ENCODE results near the gene SIAH1.
"Not testable (repeated sequence)": the region's sequence is repeated elsewhere in the genome, so short reads cannot be mapped to it uniquely, and the experiment has no call there.

The SIAH1 gene, protein sequence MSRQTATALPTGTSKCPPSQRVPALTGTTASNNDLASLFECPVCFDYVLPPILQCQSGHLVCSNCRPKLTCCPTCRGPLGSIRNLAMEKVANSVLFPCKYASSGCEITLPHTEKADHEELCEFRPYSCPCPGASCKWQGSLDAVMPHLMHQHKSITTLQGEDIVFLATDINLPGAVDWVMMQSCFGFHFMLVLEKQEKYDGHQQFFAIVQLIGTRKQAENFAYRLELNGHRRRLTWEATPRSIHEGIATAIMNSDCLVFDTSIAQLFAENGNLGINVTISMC

DNA sequence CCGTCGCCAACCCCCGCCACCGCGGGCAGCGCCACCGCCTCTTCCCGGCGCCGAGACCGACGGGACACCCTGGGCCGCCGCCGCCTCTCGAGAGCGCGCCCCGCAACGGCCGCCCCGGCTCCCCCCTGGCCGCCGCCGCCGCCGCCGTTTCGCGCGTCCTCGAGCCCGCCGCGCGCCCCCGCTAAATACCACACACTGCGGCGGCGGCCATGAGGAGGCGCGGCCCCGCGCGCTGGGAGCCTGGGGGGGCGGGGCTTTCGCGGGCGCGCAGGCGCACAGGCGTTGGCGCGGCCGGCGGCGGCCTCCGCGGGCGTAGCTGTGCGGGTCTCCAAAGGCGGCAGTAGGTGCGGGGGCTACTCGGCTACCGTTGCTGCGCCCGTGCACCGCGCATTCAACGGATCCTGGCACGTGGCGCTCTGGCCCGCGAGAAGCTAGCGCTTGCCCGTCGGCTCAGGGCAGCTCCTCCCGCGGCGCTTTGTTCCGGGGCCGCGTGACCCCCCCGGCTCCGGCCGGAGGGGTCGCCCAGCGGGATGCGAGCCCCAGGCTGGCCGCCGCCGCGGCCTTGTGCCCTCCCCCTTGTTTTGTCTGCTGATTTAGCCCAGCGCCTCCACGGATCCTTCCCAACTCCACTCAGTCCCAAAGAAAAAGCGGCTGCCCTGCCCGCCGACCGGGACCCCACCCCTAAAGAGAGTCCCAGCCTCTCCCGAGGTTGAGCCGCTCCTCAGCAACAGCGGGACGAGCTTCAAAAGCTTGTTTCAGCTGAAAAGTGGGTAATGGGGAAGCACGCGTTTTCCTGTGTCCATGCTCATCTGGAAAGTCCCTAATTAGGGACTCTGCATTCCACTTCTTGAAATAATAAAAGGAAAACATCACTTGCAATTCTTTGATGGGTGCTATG, at the start of gene SIAH1:
TSS of gene SIAH1 (minus strand) at position 161 of the 898 bp plus-strand sequence. CDS start 22,985 bp downstream, outside the sequence.
- no peak for DNase-seq

DNA sequence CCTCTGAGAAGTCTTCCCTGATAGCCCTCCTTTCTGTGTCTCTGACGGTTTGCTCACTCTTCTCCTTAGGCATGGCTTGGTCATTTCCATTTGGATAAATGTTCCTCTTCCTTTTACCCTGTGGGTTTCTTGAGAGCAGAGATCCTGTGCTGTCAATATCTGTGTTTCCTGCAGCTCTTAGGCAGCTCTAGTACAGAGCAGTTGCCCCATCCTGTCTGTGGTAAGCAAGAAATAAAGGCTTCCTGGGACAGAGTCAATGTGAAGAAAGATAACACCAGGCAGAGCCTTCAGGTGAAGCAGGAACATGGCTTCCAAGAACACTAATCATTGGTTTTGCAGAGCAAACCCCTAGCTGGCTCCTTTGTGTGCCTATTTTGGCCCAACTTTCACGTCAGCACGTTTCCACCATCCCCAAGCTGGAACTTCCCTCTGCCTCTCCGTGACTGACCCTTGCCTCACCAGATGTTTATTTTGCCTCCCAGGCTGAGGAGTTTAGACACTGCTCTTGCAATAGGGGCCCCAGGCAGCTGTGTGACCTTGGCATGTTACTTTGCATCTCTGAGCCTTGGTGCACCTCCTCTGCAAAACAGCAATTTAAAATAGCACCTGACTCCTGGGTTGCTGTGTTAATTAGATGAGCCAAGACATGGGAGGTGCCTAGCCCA, 49.6 kb upstream of the SIAH1 start:
- DNase-seq = no peak

DNA sequence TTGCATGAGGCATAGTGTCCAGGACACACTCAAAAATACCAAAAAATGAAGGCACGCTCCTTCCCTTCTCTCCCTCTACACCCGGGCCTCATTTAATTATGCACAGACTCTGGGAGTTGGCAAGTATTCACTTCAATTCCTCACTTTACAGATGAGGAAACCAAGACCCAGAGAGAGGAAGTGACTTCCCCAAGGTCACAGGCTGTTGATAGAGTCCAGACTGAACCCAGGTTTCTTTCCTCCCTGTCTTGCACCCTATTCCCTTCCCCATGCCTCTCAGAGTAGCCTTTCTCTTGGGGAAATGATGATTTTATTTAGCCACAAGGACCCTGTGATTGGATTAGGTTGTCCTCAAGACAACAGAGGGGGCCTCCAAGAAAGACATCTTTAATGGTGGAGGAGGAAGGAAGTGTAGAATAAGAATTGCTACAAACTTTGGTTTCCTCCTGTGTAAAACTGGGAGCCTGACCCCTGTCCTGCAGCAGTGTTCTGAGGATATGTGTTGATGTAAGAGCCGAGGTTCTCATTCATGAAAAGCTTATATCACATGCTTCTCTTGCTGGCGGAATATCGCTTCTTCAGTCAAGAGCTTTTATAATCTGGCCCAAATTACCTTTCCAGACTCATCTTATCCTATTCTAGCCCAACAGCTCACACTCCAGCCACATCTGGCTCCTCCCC, 48.8 kb upstream of the SIAH1 start:
- no peak for DNase-seq

DNA sequence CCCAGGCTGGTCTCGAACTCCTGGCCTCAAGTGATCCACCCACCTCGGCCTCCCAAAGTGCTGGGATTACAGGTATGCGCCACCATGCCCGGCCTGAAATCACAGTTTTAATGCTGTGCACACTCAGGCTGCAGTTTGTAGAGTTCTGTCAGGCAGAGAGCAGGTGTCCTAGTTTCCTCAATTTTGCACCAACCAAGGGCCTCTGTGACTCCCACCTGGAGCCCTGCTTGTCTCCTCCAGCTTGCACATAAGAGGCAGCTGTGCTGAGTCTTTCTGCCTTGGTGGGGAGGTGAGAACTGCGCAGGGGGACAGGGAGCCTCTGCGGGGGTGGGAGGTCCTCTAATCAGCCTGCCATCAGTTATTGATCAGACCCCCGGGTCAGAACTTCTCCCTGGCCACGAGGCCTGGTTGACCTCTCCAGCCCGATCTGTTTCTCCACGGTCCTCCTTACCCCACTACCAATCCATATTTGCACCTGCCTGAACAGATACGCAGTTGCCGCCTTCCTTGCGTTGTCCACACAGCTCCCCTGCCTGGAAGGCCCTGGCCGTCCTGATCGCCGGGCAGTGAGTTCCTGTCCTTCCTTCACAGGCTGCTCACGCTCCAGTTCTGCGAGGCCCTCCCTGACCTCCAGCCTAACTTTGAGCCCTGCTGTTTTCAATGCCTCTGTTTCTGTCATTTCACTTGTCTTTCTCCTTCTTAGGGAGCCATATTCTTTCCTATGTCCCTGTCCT, 48.1 kb upstream of the SIAH1 start:
- no peak for DNase-seq

DNA sequence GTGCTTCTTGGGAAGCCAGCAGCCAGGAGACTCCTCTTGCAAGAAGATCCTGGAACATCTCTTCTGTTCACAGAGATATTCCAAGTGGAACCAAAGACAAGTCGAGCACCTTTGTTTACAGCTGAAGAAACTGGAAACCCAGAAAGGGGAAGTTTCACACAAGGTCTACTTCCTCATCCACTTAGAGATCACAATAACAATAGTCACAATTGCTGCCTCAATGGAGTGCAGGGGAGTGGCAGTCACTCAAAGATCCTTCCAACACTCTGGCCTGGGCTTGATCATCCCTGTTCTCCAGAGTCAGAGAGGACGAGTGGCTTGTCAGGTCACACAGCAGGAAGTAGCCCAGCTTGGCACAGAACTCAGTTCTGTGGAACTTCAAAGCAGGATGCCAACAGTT, 46.9 kb upstream of the SIAH1 start:
- DNase-seq = no peak

DNA sequence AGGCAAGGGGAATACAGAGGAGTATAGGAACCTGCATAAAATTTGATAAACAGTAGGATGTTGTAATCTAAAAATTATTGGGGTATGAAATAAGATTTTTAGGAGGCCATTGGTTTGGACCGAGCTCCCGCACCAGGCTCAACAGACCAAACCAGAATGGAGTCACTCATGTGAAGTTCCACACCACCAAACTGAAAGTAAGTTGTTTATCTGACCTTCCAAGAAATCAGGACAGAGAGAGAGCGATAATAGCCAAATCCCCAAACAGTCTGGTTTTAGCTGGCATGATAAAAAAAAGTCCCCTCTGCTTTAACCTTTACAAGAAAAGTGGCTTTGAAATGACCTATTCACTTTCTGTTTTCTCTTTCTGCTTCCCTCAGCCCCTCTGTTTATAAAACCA, 45.7 kb upstream of the SIAH1 start:
- DNase-seq = no peak

DNA sequence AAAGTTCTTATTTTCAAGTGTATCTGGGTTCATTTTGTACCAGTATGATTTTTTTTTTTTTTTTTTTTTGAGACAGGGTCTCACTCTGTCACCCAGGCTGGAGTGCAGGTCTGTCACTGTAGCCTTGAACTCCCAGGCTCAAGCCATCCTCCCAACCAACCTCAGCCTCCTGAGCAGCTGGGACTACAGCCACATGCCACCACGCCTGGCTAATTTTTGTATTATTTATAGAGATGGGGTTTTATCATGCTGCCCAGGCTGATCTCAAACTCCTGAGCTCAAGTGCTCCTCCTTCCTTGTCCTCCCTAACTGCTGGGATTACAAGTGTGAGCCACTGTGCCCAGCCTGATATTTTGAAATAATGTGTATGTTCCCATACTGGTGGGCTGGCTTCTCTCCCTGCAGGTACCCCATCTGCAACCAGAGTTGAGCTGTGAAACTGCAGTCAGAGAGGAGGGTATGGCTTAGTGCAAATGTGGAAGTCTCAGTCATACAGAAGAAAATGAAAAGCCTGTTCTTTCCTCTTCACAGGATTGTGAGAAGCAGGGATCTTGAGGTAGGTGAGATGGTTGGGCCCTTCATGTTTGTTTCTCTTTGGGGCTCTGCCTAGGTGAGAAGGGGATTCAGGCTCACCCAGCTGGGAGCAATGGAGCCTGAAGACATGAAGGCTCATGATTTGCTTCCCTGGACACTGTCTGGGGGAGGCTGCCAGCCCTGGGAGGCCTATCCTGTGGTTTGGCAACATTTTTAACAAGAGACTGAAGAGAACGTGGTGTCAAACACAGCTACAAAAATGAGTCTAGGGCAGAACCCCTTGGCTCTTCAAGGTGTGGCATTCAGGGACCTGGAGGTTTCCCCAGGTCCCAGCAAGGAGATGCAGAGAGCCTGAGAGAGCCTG, 41.3 kb upstream of the SIAH1 start:
- DNase-seq = no peak

DNA sequence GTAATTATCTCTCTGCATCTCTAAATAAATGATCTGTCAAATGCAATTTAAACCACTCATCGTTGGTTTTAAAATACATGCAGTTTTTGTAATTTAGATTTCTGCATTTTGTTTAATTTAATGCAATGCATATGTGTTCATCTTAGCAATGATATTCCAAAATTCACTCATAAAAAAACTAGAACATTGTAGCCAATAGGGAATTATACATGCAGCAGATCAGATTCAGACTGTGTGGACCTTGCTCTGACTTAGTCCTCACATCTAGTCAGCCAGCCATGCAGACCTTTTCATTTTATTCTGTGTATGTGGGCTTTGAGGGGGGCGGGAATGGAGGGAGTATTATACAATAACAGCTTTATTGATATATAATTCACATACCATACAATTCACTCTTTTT, 37.3 kb upstream of the SIAH1 start:
- DNase-seq = no peak

DNA sequence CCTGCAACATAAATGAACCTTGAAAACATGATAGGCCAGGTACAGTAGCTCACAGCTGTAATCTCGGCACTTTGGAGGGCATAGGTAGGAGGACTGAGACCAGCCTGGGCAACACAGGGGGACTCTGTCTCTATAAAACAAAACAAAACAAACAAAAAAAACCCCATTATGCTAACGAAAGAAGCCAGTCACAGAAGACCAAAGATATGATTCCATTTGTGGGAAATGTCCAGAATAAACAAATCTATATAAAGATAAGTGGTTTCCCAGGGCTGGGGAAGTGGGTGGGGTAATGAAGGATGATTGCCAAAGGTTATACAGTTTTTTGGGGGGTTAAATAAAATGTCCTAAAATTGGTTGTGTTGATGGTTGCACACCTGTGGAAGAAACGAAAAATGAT, 36.5 kb upstream of the SIAH1 start:
- DNase-seq = no peak

DNA sequence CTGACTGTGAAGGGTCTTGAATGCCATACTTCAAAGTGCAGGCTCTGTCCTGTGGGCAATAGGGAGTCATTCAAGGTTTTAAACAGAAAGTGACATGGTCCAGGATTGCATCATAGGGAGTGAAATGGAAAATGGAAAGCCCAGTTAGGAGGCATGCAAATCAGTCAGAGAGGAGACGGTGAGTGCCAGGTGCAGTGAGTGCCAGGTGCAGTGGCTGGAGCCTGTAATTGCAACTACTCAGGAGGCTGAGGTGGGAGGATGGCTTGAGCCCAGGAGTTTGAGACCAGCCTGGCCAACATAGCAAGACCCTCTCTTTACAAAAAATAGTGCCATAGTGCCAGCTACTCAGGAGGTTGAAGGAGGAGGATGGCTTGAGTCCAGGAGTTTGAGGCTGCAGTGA, 35.2 kb upstream of the SIAH1 start:
- no peak for DNase-seq

DNA sequence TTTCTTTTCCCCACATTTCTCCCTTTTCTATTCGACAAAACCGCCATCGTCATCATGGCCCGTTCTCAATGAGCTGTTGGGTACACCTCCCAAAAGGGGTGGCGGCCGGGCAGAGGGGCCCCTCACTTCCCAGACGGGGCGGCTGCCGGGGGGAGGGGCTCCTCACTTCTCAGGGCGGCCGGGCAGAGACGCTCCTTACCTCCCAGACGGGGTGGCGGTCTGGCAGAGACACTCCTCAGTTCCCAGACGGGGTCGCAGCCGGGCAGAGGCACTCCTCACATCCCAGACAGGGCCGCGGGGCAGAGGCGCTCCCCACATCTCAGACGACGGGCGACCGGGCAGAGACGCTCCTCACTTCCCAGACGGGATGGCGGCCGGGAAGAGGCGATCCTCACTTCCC, 31.4 kb upstream of the SIAH1 start:
- not testable (repeated sequence) for DNase-seq

DNA sequence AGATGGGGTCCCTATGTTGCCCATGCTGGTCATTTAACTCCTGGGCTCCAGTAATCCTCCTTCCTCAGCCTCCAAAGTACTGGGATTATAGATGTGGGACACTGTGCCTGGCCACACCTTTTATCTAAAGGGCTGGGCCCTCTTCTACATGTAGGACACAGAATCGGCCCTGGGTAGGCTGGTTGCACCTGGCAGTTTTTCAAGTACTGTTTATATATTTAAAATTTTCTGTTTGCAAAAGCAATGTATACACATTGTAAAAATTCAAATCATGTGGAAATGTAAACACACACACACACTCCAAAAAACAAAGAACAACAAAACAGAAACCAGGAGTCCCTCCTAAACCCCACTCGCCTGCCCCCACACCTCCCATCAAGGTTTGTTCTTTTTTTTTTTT, 28.1 kb upstream of the SIAH1 start:
- peak; percentile 44 for DNase-seq

DNA sequence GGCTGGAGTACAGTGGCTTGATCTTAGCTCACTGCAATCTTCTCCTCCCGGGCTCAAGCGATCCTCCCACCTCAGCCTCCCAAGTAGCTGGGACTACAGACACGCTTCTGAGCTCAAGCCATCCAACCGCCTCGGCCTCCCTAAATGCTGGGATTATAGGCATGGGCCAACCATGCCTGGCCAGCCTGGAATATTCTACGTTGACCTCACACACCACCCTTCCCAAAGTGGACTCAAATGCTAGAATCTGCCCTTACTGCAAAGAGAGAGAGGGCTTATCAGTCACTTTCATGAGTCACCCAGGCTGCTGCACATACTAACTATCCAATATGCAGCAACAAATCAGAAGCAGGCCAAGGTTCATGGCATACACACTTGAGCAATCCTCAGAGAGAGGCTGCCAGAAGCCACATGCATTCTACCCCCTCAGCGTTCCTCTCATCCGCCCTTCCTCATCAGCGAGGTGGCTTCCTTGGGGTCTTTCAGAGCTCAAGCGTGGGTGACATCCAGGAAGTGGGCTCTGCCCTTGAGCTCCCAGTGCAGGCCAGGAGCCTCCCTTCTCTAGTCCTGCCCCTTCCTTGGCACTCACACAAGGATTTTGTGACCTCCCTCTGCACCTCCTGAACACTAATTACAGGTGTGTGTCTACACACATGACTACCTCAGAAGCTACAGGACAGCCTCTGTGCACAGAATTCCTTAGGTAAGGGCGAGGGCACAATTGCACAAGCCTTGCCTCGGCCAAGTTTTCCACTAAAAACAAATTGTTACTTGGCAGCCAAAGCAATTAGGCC, 24.8 kb upstream of the SIAH1 start:
- no peak for DNase-seq

DNA sequence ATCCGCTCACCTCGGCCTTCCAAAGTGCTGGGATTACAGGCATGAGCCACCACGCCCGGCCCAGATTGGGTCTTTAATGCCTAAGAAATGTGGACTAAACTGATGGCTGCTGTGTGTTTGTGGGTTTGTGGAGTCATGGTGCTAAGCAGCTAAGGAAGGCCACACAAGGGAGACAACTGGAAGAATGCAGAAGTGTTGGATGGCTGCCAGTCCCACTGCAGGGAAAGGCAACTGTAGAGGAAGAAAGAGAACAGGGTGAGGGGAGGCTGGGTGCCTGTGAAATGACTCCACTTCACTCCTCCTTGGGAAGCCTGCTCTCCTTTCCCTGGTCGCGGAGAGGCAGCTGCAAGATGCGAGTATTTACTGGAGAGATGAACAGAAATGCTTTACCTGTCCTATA, 23.5 kb upstream of the SIAH1 start:
- DNase-seq = no peak

DNA sequence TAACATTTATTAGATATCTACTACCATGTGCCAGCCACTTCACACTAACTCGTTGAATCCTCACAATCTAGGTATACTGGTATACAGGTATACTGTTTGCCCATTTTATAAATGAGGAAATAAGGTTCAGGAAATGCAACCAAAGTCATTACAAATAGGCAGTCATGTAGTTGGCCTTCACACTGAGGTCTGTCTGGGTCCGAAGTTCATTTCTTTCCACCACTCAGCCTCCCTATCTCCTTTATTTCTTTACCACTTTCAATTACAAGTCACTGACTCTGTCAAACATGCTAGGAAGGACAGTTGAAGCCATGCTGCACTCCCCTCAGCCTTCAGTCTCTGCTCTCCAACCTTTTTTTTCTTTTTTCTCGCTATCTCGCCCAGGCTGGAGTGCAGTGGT, 20.7 kb upstream of the SIAH1 start:
- no peak for DNase-seq

DNA sequence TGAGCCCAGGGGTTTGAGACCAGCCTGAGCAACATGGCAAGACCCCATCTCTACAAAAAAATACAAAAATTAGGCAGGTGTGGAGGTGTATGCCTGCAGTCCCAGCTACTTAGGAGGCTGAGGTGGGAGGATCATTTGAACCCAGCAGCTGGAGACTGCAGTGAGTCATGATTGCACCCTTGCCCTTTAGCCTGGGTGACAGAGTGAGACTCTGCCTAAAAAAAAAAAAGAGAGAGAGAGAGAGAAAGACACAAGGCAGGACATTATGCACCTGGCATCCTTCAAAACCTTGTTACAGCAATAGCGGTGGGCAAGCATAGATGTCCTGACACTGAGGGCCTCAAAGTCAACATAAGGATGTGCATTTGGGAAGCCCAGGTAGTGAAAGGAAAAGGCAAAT, 19.9 kb upstream of the SIAH1 start:
- DNase-seq = no peak

DNA sequence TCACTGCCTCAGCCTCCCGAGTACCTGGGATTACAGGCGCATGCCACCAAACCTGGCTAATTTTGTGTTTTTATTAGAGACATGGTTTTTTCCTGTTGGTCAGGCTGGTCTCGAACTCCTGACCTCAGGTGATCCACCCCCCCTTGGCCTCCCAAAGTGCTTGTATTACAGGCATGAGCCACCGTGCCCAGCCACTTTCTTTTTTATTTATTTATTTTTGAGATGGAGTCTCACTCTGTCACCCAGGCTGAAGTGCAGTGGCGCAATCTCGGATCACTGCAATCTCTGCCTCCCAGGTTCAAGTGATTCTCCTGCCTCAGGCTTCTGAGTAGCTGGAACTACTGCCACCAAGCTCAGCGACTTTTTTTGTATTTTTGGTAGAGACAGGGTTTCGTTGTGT, 17.3 kb upstream of the SIAH1 start:
- DNase-seq = not testable (repeated sequence)

DNA sequence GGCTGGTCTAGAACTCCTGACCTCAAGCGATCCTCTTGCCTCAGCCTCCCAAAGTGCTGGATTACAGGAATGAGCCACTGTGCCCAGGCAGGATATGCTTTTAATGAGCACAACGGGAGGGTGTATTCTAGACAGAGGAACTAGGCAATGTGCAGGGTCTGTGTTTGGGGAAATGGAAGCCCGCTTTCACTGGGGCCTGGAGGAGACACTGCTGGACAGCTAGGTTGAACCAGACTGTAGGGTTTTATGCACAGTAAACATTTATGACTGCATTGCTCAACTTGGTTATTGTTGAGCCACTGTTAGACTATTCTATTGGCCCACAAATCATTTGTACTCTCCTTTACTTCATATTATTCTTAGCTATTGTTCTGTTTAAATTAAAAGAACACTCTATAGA, 10.2 kb upstream of the SIAH1 start:
- DNase-seq = no peak

DNA sequence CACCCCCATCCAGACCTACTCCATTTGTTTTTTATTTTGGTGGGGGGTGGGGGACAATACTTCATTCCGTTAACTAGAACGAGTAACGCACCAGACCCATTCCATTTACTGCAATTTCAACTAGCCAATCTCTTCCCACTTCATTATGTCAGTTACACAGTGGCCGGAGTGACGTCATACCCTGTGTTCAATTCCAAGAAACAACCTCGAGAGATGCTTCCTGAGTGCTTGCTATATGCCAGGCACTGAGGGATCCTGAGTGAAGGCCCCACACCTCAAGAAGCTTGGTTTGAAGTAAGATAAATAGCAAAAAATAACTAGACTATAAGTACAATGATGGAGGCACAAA, 9.1 kb upstream of the SIAH1 start:
- DNase-seq = no peak

DNA sequence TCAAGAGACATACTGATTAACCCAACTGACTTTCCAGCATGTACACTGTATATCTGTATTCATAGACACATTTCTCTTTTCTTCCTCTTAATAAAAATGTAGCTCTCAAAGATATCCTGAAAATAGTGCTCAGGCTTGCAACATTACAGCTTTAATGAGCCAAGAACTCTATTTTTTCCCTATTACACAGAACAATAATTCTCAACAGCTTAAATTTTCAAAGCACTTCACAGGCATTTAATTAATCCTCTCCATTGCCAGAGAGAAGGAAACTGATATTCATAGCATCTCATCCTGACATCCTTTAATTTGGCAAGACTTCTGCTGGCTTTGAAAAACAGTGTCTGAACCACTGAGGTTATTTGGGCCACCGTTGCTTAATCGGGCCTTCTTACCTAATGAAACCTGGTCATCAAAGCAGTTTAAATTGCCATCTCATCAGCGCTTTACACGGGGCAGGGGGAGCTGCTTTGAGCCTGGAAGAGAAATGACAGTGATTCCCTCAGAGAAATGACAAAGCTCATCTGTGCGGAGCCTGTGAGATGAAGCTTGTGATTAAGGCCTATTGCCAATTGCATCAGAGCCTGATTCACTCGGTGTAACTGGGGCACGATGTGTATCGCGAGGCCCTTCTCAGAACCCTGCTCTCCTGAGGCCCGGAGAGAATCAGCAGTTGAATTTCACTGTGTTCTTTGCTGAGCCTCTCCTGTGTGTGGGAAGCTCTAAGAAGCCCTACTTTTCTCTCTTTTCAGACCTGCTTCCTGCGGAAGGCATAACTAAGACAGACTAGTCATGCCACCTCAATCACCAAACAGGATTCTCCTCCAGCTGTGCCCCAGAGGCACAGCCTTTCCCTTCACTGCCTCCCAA, 8.5 kb upstream of the SIAH1 start:
- DNase-seq = no peak
